H9 (cell line): ENCODE measurements around the gene ATP5PB. TPM values are rescaled to one million over a fixed set of nuclear protein-coding genes. Genes with fewer than 3 reads are reported as not detected.

Experiments used
- DNase-seq: peaks from one replicate; pipeline ENCODE4 v3.0.0-alpha.2; 2017
- H2AFZ ChIP-seq: one replicate; pipeline ENCODE4 v1.6.1; 2013; ENCODE audit warnings: mild to moderate bottlenecking, low read length, control low read depth, moderate library complexity
- H2AK5ac ChIP-seq: 2 replicates; pipeline ENCODE4 v1.6.1; 2013; ENCODE audit warnings: low read length, control low read depth, mixed read lengths; ENCODE audit not compliant: insufficient read length
- H2BK120ac ChIP-seq: one replicate; pipeline ENCODE4 v1.6.1; 2013; ENCODE audit warnings: low read depth, mild to moderate bottlenecking, low read length, control low read depth, inconsistent platforms; ENCODE audit not compliant: poor library complexity, severe bottlenecking
- H2BK12ac ChIP-seq: 2 replicates; pipeline ENCODE4 v1.6.1; 2013; ENCODE audit warnings: low read length, control low read depth, mixed read lengths, low read depth; ENCODE audit not compliant: insufficient read length
- H2BK15ac ChIP-seq: 2 replicates; pipeline ENCODE4 v1.6.1; 2013; ENCODE audit warnings: low read depth, low read length, control low read depth
- H2BK20ac ChIP-seq: one replicate; pipeline ENCODE4 v1.6.1; 2013; ENCODE audit warnings: low read depth, mild to moderate bottlenecking, low read length, control low read depth, inconsistent platforms; ENCODE audit not compliant: poor library complexity, severe bottlenecking
- H2BK5ac ChIP-seq: 2 replicates; pipeline ENCODE4 v1.6.1; 2013; ENCODE audit warnings: low read length, control low read depth, mixed read lengths; ENCODE audit not compliant: insufficient read length
- H3K14ac ChIP-seq: 2 replicates; pipeline ENCODE4 v1.6.1; 2013; ENCODE audit warnings: low read length, control low read depth; ENCODE audit not compliant: insufficient read depth
- H3K18ac ChIP-seq: 2 replicates; pipeline ENCODE4 v1.6.1; 2013; ENCODE audit warnings: low read depth, mild to moderate bottlenecking, mixed read lengths, low read length, control low read depth; ENCODE audit not compliant: insufficient read length
- H3K23ac ChIP-seq: 2 replicates; pipeline ENCODE4 v1.6.1; 2013; ENCODE audit warnings: low read length, control low read depth, mixed read lengths, low read depth; ENCODE audit not compliant: insufficient read length
- H3K23me2 ChIP-seq: 2 replicates; pipeline ENCODE4 v1.6.1; 2013; ENCODE audit warnings: low read depth, mild to moderate bottlenecking, mixed read lengths, low read length, control low read depth; ENCODE audit not compliant: insufficient read length, poor library complexity, severe bottlenecking
- H3K27ac ChIP-seq: 2 replicates; pipeline ENCODE4 v1.5.1; 2013; ENCODE audit warnings: low read length, control low read depth, mixed read lengths, low read depth; ENCODE audit not compliant: insufficient read length
- H3K27me3 ChIP-seq: 2 replicates; pipeline ENCODE4 v1.6.1; 2013; ENCODE audit warnings: low read length, control low read depth, inconsistent platforms; ENCODE audit not compliant: insufficient read depth
- H3K4ac ChIP-seq: 2 replicates; pipeline ENCODE4 v1.6.1; 2013; ENCODE audit warnings: low read depth, mild to moderate bottlenecking, control low read depth, inconsistent platforms, low read length, moderate library complexity
- H3K4me1 ChIP-seq: 2 replicates; pipeline ENCODE4 v1.6.1; 2013; ENCODE audit warnings: low read length, control low read depth, inconsistent platforms; ENCODE audit not compliant: insufficient read depth
- H3K4me2 ChIP-seq: 2 replicates; pipeline ENCODE4 v1.6.1; 2013; ENCODE audit warnings: low read length, control low read depth, mixed read lengths; ENCODE audit not compliant: insufficient read length, insufficient read depth
- H3K56ac ChIP-seq: 2 replicates; pipeline ENCODE4 v1.6.1; 2013; ENCODE audit warnings: low read depth, mild to moderate bottlenecking, mixed read lengths, low read length, control low read depth; ENCODE audit not compliant: insufficient read length
- H3K79me1 ChIP-seq: 2 replicates; pipeline ENCODE4 v1.6.1; 2013; ENCODE audit warnings: low read depth, mild to moderate bottlenecking, moderate library complexity, low read length, control low read depth, inconsistent platforms; ENCODE audit not compliant: insufficient read depth, poor library complexity, severe bottlenecking
- H3K79me2 ChIP-seq: 2 replicates; pipeline ENCODE4 v1.6.1; 2013; ENCODE audit warnings: low read length, control low read depth, inconsistent platforms; ENCODE audit not compliant: insufficient read depth
- H3K9ac ChIP-seq: 2 replicates; pipeline ENCODE4 v1.6.1; 2013; ENCODE audit warnings: low read length, control low read depth, mixed read lengths; ENCODE audit not compliant: insufficient read length; ENCODE audit errors: extremely low read depth
- H3K9me3 ChIP-seq: one replicate; pipeline ENCODE4 v1.6.1; 2013; ENCODE audit warnings: low read depth, low read length, inconsistent platforms; ENCODE audit not compliant: control insufficient read depth
- H3T11ph ChIP-seq: one replicate; pipeline ENCODE4 v1.6.1; 2013; ENCODE audit warnings: mild to moderate bottlenecking, low read length, control low read depth, inconsistent platforms
- H4K20me1 ChIP-seq: one replicate; pipeline ENCODE4 v1.6.1; 2013; ENCODE audit not compliant: control insufficient read depth, insufficient read length, insufficient read depth
- H4K5ac ChIP-seq: 2 replicates; pipeline ENCODE4 v1.6.1; 2013; ENCODE audit warnings: low read depth, mild to moderate bottlenecking, mixed read lengths, low read length, control low read depth; ENCODE audit not compliant: insufficient read length
- H4K8ac ChIP-seq: replicated peaks from 2 replicates; pipeline ENCODE4 v1.6.1; 2013; ENCODE audit warnings: low read length, control low read depth, mixed read lengths, low read depth; ENCODE audit not compliant: insufficient read length
- H4K91ac ChIP-seq: 2 replicates; pipeline ENCODE4 v1.6.1; 2013; ENCODE audit warnings: low read depth, mild to moderate bottlenecking, moderate library complexity, mixed read lengths, low read length, control low read depth; ENCODE audit not compliant: insufficient read length
- H3K27ac Mint-ChIP-seq, 3 experiments: 2 replicates in 2 of 3; 3 replicates in 1 of 3; pipeline ENCODE4 v1.8.0; 2020 to 2021; ENCODE audit warnings: mixed read lengths in 3 of 3, mild to moderate bottlenecking in 1 of 3, moderate library complexity in 1 of 3
- H3K27me3 Mint-ChIP-seq: 2 replicates; pipeline ENCODE4 v1.8.0; 2021; ENCODE audit warnings: low read depth, mild to moderate bottlenecking, moderate library complexity, mixed read lengths
- H3K36me3 Mint-ChIP-seq, 3 experiments: 2 replicates in 2 of 3; 3 replicates in 1 of 3; pipeline ENCODE4 v1.8.0; 2020 to 2021; ENCODE audit warnings: low read depth in 3 of 3, mixed read lengths in 3 of 3; ENCODE audit not compliant: insufficient read depth in 1 of 3
- H3K4me1 Mint-ChIP-seq, 2 experiments: 2 replicates each; pipeline ENCODE4 v1.8.0; 2020; ENCODE audit warnings: mixed read lengths in 2 of 2
- H3K4me3 Mint-ChIP-seq, 2 experiments: 2 replicates in 1 of 2; 3 replicates in 1 of 2; pipeline ENCODE4 v1.8.0; 2020 to 2021; ENCODE audit warnings: mild to moderate bottlenecking in 2 of 2, mixed read lengths in 2 of 2, moderate library complexity in 1 of 2
- H3K9me3 Mint-ChIP-seq, 2 experiments: 2 replicates in 1 of 2; 3 replicates in 1 of 2; pipeline ENCODE4 v1.8.0; 2020; ENCODE audit warnings: mild to moderate bottlenecking in 2 of 2, mixed read lengths in 2 of 2, moderate library complexity in 1 of 2
- CTCF ChIP-seq: fragments of 200-600 bp; sonication (generic); conservative IDR thresholded peaks from 3 replicates; pipeline ENCODE4 v1.8.0; 2021; ENCODE audit warnings: antibody characterized with exemption, mild to moderate bottlenecking
- WGBS: extraction: QIAGEN DNeasy Blood & Tissue Kit; methylation state at CpG from one replicate; pipeline ENCODE4 v1.1.7; 2013; ENCODE audit warnings: missing lambda C conversion rate, low lambda C conversion rate, mixed read lengths; ENCODE audit not compliant: insufficient read length; ENCODE audit errors: extremely low coverage; 5-methylcytosine and 5-hydroxymethylcytosine counted together
- total RNA-seq: library from RNA; stranded (reverse); gene quantifications from 2 replicates; pipeline ENCODE4 v1.2.1, GENCODE V29; 2021

ATP5PB gene
- total RNA-seq, 1 experiment from 2014 or later, result 250 TPM

DNA sequence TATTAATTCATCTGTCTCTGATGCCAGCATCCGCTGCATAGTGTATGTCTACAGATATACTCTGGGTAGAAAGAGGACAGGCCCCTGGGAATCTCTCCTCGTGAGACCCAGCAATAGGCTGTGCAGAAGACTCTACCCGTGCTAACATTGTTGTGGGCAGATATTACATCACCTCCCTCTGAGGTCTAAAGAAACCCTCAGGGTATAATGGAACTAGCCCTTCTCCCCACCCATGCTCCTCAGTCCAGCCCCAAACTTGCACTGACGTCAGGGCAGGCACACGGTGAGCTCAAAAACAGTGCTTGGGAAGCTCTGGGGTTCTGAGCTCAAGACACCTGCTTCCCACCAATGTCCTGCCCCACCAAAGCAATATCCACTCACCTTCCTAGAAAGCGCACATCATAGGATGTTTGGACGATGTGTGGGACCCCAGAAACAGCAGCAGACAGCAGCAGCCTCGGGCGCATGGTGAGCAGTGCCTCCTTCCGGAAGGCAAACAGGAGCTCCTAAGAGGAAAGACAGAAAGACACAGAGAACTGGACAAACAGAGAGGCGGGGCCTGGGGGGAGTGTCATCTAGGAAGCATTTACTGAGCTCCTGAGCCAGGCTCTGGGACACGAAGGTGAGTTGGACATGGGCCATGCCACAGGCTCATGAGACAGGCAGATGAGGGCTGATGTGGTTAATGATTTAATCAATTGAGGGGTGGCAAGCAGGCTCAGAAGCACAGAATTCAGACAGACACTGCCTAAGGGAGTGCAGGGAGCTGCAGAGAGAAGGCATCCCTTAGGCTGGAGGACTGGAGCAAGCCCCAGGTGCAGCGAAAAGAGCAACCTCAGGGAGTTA lies 26.5 kb upstream of the ATP5PB start:
- Mint-ChIP-seq H3K4me3 (no peak overlapping the region), H3K27ac (peak overlapping the region in 1 of 3 experiments; percentile 4; a peak in 1 of 7 replicates), H3K4me1 (peaks cover 3 to 7% of the 10 kb centered on the region in 2 experiments), H3K9me3 (no peaks in the 10 kb centered on the region), H3K36me3 (no peaks in the 10 kb centered on the region), H3K27me3 (peaks cover 7% of the 10 kb centered on the region)
- no peaks in the 10 kb centered on the region for H3K9me3 ChIP-seq
- WGBS, result no CpG with 5 or more reads among the region's 13 CpGs
- no peak overlapping the region for H3K23ac ChIP-seq
- H4K8ac ChIP-seq, result no peak overlapping the region
- no peak overlapping the region for H3K56ac ChIP-seq
- no peak overlapping the region for H2BK20ac ChIP-seq
- H3T11ph ChIP-seq, result no peak overlapping the region
- H3K4me1 ChIP-seq, result no peaks in the 10 kb centered on the region
- no peak overlapping the region for H3K9ac ChIP-seq
- no peaks in the 10 kb centered on the region for H3K23me2 ChIP-seq
- no peak overlapping the region for H3K4ac ChIP-seq
- H2BK15ac ChIP-seq, result no peak overlapping the region
- DNase-seq, result no peak
- H3K14ac ChIP-seq, result no peak overlapping the region
- no peak overlapping the region for H2AFZ ChIP-seq
- H3K27me3 ChIP-seq, result no peaks in the 10 kb centered on the region
- no peak overlapping the region for H3K27ac ChIP-seq
- H2BK5ac ChIP-seq, result no peak overlapping the region
- no peaks in the 10 kb centered on the region for H4K20me1 ChIP-seq
- no peak overlapping the region for H2AK5ac ChIP-seq
- no peak overlapping the region for H3K18ac ChIP-seq
- H4K5ac ChIP-seq, result no peak overlapping the region
- TF ChIP-seq CTCF, result no peak
- no peak overlapping the region for H2BK12ac ChIP-seq
- H3K79me1 ChIP-seq, result no peaks in the 10 kb centered on the region
- H4K91ac ChIP-seq, result no peak overlapping the region
- no peak overlapping the region for H3K4me2 ChIP-seq
- no peak overlapping the region for H2BK120ac ChIP-seq
- H3K79me2 ChIP-seq, result no peaks in the 10 kb centered on the region
